Measurements from ENCODE around the gene KCNA2. TPM values are rescaled to one million over a fixed set of nuclear protein-coding genes. Genes with fewer than 3 reads are reported as not detected.

Gene KCNA2
- total RNA-seq, 8 experiments from 2014 or later, result 0.43 to 4.0 (median 0.97) TPM

- peak overlapping the region; percentile 39 to 51 (median 46) for H3K4me3 ChIP-seq
- H3K27ac ChIP-seq, result no peak overlapping the region
- in situ Hi-C loops (cut with MboI; ENCODE audit: low pct_unique_long_range_greater_than_20kb in 2 of 9, low sequenced_read_pairs in 9 of 9, unreplicated experiment in 9 of 9), result loop anchor here in 4 of 9 experiments (25.0 kb wide), 1 partner anchor 95 kb away; the partner anchor contains the start of gene KCNA10 (in 4 of the 4)
- WGBS, 10 experiments, result 0 to 15% (median 4%) methylated on average over 1 to 13 of the region's 28 CpGs; no CpG with 5 or more reads in 5 of the 10 experiments
- ATAC-seq (replicated peaks in 6 of 8), result no peak
- peaks cover 9 to 10% of the 10 kb centered on the region in 2 donors for H3K4me1 ChIP-seq (replicated peaks in 1 of 2)
Observed at GRCh38 chr1:110607536-110608230, 1.5 kb upstream of the KCNA2 start.

DNA sequence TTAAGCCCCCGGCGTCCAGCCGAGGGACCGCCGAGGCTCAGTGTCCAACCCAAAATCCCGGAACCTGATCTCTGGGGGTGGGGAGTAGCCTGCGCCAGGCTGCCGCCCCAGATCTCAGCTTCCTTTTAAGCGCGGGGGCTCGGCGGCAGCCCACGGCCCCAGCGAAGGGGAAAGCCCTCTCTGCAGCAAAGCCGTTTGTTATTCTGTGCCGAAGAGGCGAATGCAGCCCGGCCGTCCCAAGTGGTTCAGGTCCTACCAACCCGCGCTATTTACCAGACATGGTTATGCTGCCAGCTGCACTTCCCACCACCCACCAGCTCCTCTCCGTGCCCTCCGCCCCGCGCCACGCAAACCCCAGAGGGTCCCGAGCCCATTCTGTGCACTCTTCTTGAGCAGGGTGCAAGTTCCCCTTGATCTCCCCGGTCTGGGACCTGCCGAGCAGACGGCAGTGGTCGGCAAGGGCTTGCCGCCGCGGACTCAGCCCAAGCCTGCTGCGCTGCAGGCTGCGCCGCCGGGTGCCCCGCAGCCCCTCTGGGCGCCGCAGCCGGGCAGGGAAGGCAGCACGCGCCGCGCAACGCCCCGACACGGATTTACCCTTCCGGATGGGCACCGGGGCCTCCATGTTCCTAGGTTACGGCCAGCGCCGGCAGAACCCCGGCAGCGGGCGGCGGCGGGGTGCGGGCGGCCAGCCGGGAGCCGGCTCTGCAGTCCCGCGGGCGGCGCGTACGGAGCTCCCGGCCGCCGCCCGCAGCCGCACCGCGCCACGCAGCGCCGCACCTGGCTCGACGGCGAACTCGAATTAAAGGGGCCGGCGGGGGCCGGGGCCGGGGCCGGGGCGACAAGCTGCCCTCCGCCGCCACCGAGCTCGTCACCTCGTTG lies 738 bp upstream of the KCNA2 start:
- Histone ChIP-seq H3K4me1 (replicated peaks in 1 of 2) (peaks cover 9 to 10% of the 10 kb centered on the region in 2 donors), H3K4me3 (peak overlapping the region; percentile 39 to 51 (median 46)), H3K27ac (no peak overlapping the region)
- in situ Hi-C loops (cut with MboI; ENCODE audit: low pct_unique_long_range_greater_than_20kb in 2 of 9, low sequenced_read_pairs in 9 of 9, unreplicated experiment in 9 of 9), result loop anchor here in 4 of 9 experiments (25.0 kb wide), 1 partner anchor 95 kb away; the partner anchor contains the start of gene KCNA10 (in 4 of the 4)
- 0 to 3% (median 1%) methylated on average over 5 to 20 of the region's 94 CpGs; no CpG with 5 or more reads in 6 of the 10 experiments for WGBS, 10 experiments
- peak; percentile 13 to 60 (median 47) for ATAC-seq (replicated peaks in 6 of 8)

DNA sequence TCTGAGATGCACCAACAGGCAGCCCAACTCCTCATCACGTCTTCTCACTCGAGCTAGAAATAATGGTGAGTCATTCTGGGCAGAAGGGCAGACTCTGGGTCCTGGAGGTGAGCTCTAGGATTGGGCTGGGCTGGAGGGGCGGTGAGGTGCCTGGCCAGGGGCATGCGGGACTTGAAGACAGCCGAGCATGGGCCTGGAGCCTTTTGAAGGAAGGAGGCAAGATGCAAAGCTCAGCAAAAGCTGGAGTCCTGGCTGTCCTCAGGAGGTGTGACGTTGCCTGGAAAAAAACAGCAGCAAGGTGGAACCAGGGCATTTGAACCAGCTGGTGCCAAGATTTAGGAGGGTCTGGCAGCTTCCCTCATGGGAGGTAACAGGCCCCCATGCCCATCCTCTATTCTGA lies 712 bp downstream of the KCNA2 start:
- H3K4me1 ChIP-seq (replicated peaks in 1 of 2), result peaks cover 9 to 10% of the 10 kb centered on the region in 2 donors
- no peak for ATAC-seq (replicated peaks in 6 of 8)
- H3K4me3 ChIP-seq, result peak overlapping the region; percentile 39 to 51 (median 46)
- in situ Hi-C loops (cut with MboI; ENCODE audit: low pct_unique_long_range_greater_than_20kb in 2 of 9, low sequenced_read_pairs in 9 of 9, unreplicated experiment in 9 of 9), result loop anchor here in 4 of 9 experiments (25.0 kb wide), 1 partner anchor 93 kb away; the partner anchor contains the start of gene KCNA10 (in 4 of the 4)
- no peak overlapping the region for H3K27ac ChIP-seq
- WGBS, 10 experiments, result 50 to 86% (median 78%) methylated on average over 2 to 6 of the region's 6 CpGs; no CpG with 5 or more reads in 4 of the 10 experiments

GRCh38 chr1:110604586-110605148 lies 1.5 kb downstream of the KCNA2 start:
- WGBS, 10 experiments, result 39 to 88% (median 79%) methylated on average over 1 to 7 of the region's 9 CpGs; no CpG with 5 or more reads in 2 of the 10 experiments
- no peak for ATAC-seq (replicated peaks in 6 of 8)
- no peak overlapping the region for H3K4me3 ChIP-seq
- in situ Hi-C loops (cut with MboI; ENCODE audit: low pct_unique_long_range_greater_than_20kb in 2 of 9, low sequenced_read_pairs in 9 of 9, unreplicated experiment in 9 of 9), result loop anchor here in 4 of 9 experiments (25.0 kb wide), 1 partner anchor 92 kb away; the partner anchor contains the start of gene KCNA10 (in 4 of the 4)
- no peak overlapping the region for H3K27ac ChIP-seq
- H3K4me1 ChIP-seq (replicated peaks in 1 of 2), result peaks cover 9 to 10% of the 10 kb centered on the region in 2 donors

DNA sequence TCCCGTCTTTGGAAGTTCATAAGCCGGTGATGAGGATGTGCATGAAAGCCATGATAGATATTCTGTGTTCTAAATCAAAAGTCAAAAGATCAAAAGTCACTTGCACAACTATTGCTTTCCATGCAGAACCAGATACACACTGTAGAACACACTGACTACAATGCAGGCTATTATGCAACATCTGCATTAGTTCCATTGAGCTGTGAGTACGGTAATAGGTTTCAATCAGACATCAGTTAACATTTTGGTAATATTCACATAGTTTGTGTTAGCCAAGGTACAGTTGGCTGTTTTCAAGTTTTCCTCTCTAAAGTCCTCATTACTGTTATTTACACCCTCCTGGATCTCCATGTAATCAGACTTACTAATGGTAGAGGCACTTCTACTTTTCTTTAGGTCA lies 3.1 kb downstream of the KCNA2 start:
- H3K4me3 ChIP-seq, result no peak overlapping the region
- in situ Hi-C loops (cut with MboI; ENCODE audit: low pct_unique_long_range_greater_than_20kb in 2 of 9, low sequenced_read_pairs in 9 of 9, unreplicated experiment in 9 of 9), result loop anchor here in 4 of 9 experiments (25.0 kb wide), 1 partner anchor 91 kb away; the partner anchor contains the start of gene KCNA10 (in 4 of the 4)
- 50 to 97% (median 81%) methylated on average over 2 to 3 of the region's 3 CpGs; no CpG with 5 or more reads in 3 of the 10 experiments for WGBS, 10 experiments
- H3K4me1 ChIP-seq (replicated peaks in 1 of 2), result peaks cover 9 to 10% of the 10 kb centered on the region in 2 donors
- no peak for ATAC-seq (replicated peaks in 6 of 8)
- H3K27ac ChIP-seq, result no peak overlapping the region

DNA sequence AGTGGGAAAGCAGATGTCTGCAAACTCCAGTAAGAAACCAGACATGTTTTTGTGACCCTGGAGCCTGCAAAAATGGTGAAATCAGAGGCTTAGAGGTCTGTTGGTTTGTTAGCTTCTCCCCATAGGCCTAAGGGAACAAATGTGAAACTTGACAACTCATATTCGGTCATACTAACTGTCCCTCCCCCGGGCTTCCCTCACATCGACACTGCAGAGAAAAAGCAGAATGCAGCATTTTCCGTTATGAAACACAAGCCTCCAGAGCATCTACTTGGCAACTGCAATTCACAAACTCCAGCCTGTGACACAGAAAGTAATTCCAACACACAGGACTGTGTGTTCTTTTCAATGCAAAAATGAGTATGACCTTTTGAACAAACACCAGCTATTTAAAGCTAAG lies 3.7 kb downstream of the KCNA2 start:
- H3K4me3 ChIP-seq, result no peak overlapping the region
- H3K4me1 ChIP-seq (replicated peaks in 1 of 2), result peaks cover 8 to 9% of the 10 kb centered on the region in 2 donors

DNA sequence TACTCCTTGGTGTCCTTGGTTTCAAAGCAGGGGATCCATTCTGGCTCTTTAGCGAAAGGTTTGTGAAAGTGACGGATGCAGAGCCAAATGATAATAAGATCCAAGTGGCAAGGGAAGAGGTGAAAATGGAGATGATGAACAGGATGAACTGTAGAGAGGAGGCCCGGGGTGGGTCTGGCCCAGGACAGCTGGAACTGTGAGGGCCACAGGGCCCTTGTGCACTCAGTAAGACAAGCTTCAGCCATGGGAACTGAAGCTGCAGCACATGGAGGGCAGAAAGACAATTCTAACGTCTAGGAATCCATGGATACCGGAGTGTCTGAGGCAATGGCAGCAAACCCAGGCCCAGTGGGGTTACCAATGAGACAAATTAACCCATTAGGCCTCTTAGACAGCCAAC lies 4.8 kb downstream of the KCNA2 start:
- Histone ChIP-seq H3K27ac (no peak overlapping the region), H3K4me3 (no peak overlapping the region), H3K4me1 (replicated peaks in 1 of 2) (peaks cover 6 to 7% of the 10 kb centered on the region in 2 donors)
- 16 to 87% (median 43%) methylated on average over 1 to 5 of the region's 5 CpGs; no CpG with 5 or more reads in 1 of the 10 experiments for WGBS, 10 experiments
- in situ Hi-C loops (cut with MboI; ENCODE audit: low pct_unique_long_range_greater_than_20kb in 2 of 9, low sequenced_read_pairs in 9 of 9, unreplicated experiment in 9 of 9), result loop anchor here in 4 of 9 experiments (25.0 kb wide), 1 partner anchor 89 kb away; the partner anchor contains the start of gene KCNA10 (in 4 of the 4)
- no peak for ATAC-seq (replicated peaks in 6 of 8)

More for the DNA sequence above, 3.7 kb downstream of the KCNA2 start:
- in situ Hi-C loops (cut with MboI; ENCODE audit: low pct_unique_long_range_greater_than_20kb in 2 of 9, low sequenced_read_pairs in 9 of 9, unreplicated experiment in 9 of 9), result loop anchor here in 4 of 9 experiments (25.0 kb wide), 1 partner anchor 90 kb away; the partner anchor contains the start of gene KCNA10 (in 4 of the 4)
- H3K27ac ChIP-seq, result no peak overlapping the region
- no peak for ATAC-seq (replicated peaks in 6 of 8)
- WGBS, 10 experiments, result 35 to 83% (median 61%) methylated on average over 2 to 4 of the region's 4 CpGs; no CpG with 5 or more reads in 4 of the 10 experiments

GRCh38 chr1:110600716-110601115 lies 5.4 kb downstream of the KCNA2 start:
- 65 to 86% (median 80%) methylated on average over 1 to 3 of the region's 3 CpGs; no CpG with 5 or more reads in 3 of the 10 experiments for WGBS, 10 experiments
- Histone ChIP-seq H3K4me1 (replicated peaks in 1 of 2) (peaks cover 3 to 5% of the 10 kb centered on the region in 2 donors), H3K4me3 (no peak overlapping the region), H3K27ac (no peak overlapping the region)
- ATAC-seq (replicated peaks in 6 of 8), result no peak
- in situ Hi-C loops (cut with MboI; ENCODE audit: low pct_unique_long_range_greater_than_20kb in 2 of 9, low sequenced_read_pairs in 9 of 9, unreplicated experiment in 9 of 9), result loop anchor here in 4 of 9 experiments (25.0 kb wide), 1 partner anchor 88 kb away; the partner anchor contains the start of gene KCNA10 (in 4 of the 4)

DNA sequence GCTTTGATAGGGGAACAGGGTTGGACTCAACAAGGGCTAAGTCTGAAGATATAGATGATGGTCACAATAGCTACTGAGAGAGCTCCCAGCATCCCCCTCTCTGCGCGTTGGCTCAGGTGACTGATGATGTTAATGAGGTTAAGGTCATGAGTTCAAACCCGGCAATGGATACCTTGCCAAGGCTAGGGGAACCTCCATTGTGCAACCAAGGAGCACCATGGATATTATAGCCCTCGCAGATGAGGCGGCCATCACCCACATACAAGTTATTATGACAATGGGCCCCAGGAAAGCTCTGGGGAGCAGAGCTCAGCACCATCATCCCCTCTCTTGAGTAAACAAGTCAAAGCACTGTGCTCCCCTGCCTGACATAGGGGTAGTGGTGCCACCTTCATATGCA lies 8.2 kb downstream of the KCNA2 start:
- no peak overlapping the region for H3K4me3 ChIP-seq

GRCh38 chr1:110596312-110596711 lies 9.8 kb downstream of the KCNA2 start:
- in situ Hi-C loops (cut with MboI; ENCODE audit: low pct_unique_long_range_greater_than_20kb in 2 of 9, low sequenced_read_pairs in 9 of 9, unreplicated experiment in 9 of 9), result no loop called here
- 0 to 62% (median 50%) methylated on average over 1 to 2 of the region's 2 CpGs; no CpG with 5 or more reads in 3 of the 10 experiments for WGBS, 10 experiments
- no peak overlapping the region for H3K4me3 ChIP-seq
- peak in 1 of 8 experiments; percentile 32 for ATAC-seq (replicated peaks in 6 of 8)
- H3K27ac ChIP-seq, result no peak overlapping the region
- peaks cover 3 to 6% of the 10 kb centered on the region in 2 donors for H3K4me1 ChIP-seq (replicated peaks in 1 of 2)

More for the DNA sequence above, 8.2 kb downstream of the KCNA2 start:
- ATAC-seq (replicated peaks in 6 of 8), result no peak
- peaks cover 3 to 6% of the 10 kb centered on the region in 2 donors for H3K4me1 ChIP-seq (replicated peaks in 1 of 2)
- in situ Hi-C loops (cut with MboI; ENCODE audit: low pct_unique_long_range_greater_than_20kb in 2 of 9, low sequenced_read_pairs in 9 of 9, unreplicated experiment in 9 of 9), result no loop called here
- 60 to 93% (median 69%) methylated on average over 1 to 5 of the region's 5 CpGs; no CpG with 5 or more reads in 2 of the 10 experiments for WGBS, 10 experiments
- no peak overlapping the region for H3K27ac ChIP-seq

GRCh38 chr1:110595353-110595710 lies 10.8 kb downstream of the KCNA2 start:
- Histone ChIP-seq H3K4me1 (replicated peaks in 1 of 2) (peaks cover 3 to 6% of the 10 kb centered on the region in 2 donors), H3K27ac (no peak overlapping the region), H3K4me3 (no peak overlapping the region)
- in situ Hi-C loops (cut with MboI; ENCODE audit: low pct_unique_long_range_greater_than_20kb in 2 of 9, low sequenced_read_pairs in 9 of 9, unreplicated experiment in 9 of 9), result no loop called here
- no peak for ATAC-seq (replicated peaks in 6 of 8)
